ENCODE results near the gene KLF1. TPM values are rescaled to one million over a fixed set of nuclear protein-coding genes. Genes with fewer than 3 reads are reported as not detected.
A peak's percentile ranks its signal among the peaks of the same experiment; 100 is the strongest.

KLF1 gene
- total and polyA plus RNA-seq, 2 of the 13 experiments (the other 11 are each of a cell fraction or from before 2014, with no cell fraction given): not detected

GRCh38 chr19:12881172-12881808, 5.7 kb downstream of the KLF1 start, which contains the start of gene DNASE2 (continued):
- TF ChIP-seq ZNF138 (CRISPR knock-in tag; IDR thresholded peaks at IDR 0.05; ENCODE audit: low read depth) (no peak), ZFP1 (CRISPR knock-in tag; IDR thresholded peaks at IDR 0.05) (no peak), JUND (CRISPR knock-in tag; IDR thresholded peaks at IDR 0.05) (no peak), HNRNPK (IDR thresholded peaks at IDR 0.05; ENCODE audit: low read depth, low read length, poor library complexity, severe bottlenecking) (no peak), ZNF121 (CRISPR knock-in tag; IDR thresholded peaks at IDR 0.05) (no peak), NR1H2 (CRISPR knock-in tag; IDR thresholded peaks at IDR 0.05; ENCODE audit: borderline replicate concordance, low read depth) (no peak), ZNF629 (CRISPR knock-in tag; conservative IDR thresholded peaks at IDR 0.05) (no peak), GMEB1 (CRISPR knock-in tag; IDR thresholded peaks at IDR 0.05; ENCODE audit: borderline replicate concordance) (no peak), TBP (CRISPR knock-in tag; IDR thresholded peaks at IDR 0.05) (no peak), ARNT2 (CRISPR knock-in tag; IDR thresholded peaks at IDR 0.05; ENCODE audit: low read depth) (no peak), ZNF484 (CRISPR knock-in tag; IDR thresholded peaks at IDR 0.05; ENCODE audit: borderline replicate concordance, low read depth) (no peak), FOSL2 (CRISPR knock-in tag; IDR thresholded peaks at IDR 0.05) (no peak), RBFOX2 (IDR thresholded peaks at IDR 0.05; ENCODE audit: low read depth, low read length) (peak; percentile 52), TBX2 (CRISPR knock-in tag; IDR thresholded peaks at IDR 0.05; ENCODE audit: borderline replicate concordance) (peak; percentile 19; the same call in 1 of the 2 replicates), POLR2AphosphoS5 (IDR thresholded peaks at IDR 0.05; ENCODE audit: low read depth, low read length) (0 out of 2 replicates have a peak, but pooled peaks have one; percentile 23), MXD1 (CRISPR knock-in tag; IDR thresholded peaks at IDR 0.05) (no peak), SMAD3 (CRISPR knock-in tag; IDR thresholded peaks at IDR 0.05) (no peak), MTA3 (CRISPR knock-in tag; IDR thresholded peaks at IDR 0.05) (no peak), SRSF1 (optimal IDR thresholded peaks at IDR 0.05; ENCODE audit: low read depth, low read length) (no peak), POLR2G (IDR thresholded peaks at IDR 0.05; ENCODE audit: low read depth, low read length) (peak; percentile 61), GABPA (IDR thresholded peaks at IDR 0.05; ENCODE audit: low read depth, low read length) (no peak), GABPA (CRISPR knock-in tag; IDR thresholded peaks at IDR 0.05; ENCODE audit: low read depth) (no peak), ZNF713 (CRISPR knock-in tag; IDR thresholded peaks at IDR 0.05) (no peak), NBN (conservative IDR thresholded peaks at IDR 0.05) (no peak)
- TF ChIP-seq, protein P1, sequence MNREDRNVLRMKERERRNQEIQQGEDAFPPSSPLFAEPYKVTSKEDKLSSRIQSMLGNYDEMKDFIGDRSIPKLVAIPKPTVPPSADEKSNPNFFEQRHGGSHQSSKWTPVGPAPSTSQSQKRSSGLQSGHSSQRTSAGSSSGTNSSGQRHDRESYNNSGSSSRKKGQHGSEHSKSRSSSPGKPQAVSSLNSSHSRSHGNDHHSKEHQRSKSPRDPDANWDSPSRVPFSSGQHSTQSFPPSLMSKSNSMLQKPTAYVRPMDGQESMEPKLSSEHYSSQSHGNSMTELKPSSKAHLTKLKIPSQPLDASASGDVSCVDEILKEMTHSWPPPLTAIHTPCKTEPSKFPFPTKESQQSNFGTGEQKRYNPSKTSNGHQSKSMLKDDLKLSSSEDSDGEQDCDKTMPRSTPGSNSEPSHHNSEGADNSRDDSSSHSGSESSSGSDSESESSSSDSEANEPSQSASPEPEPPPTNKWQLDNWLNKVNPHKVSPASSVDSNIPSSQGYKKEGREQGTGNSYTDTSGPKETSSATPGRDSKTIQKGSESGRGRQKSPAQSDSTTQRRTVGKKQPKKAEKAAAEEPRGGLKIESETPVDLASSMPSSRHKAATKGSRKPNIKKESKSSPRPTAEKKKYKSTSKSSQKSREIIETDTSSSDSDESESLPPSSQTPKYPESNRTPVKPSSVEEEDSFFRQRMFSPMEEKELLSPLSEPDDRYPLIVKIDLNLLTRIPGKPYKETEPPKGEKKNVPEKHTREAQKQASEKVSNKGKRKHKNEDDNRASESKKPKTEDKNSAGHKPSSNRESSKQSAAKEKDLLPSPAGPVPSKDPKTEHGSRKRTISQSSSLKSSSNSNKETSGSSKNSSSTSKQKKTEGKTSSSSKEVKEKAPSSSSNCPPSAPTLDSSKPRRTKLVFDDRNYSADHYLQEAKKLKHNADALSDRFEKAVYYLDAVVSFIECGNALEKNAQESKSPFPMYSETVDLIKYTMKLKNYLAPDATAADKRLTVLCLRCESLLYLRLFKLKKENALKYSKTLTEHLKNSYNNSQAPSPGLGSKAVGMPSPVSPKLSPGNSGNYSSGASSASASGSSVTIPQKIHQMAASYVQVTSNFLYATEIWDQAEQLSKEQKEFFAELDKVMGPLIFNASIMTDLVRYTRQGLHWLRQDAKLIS (CRISPR knock-in tag; IDR thresholded peaks at IDR 0.05): no peak
- TF ChIP-seq, protein P2, sequence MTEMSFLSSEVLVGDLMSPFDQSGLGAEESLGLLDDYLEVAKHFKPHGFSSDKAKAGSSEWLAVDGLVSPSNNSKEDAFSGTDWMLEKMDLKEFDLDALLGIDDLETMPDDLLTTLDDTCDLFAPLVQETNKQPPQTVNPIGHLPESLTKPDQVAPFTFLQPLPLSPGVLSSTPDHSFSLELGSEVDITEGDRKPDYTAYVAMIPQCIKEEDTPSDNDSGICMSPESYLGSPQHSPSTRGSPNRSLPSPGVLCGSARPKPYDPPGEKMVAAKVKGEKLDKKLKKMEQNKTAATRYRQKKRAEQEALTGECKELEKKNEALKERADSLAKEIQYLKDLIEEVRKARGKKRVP (CRISPR knock-in tag; IDR thresholded peaks at IDR 0.05): no peak
